GM21737 (cell line): ENCODE results near the gene BLOC1S6.

Source experiments
- ATAC-seq: cut with Tn5 transposase; IDR thresholded peaks from one replicate; pipeline ENCODE4 v1.9.1; 2021; ENCODE audit warnings: mild to moderate bottlenecking, moderate library complexity; ENCODE audit not compliant: unreplicated experiment

The BLOC1S6 gene

GRCh38 chr15:45587095-45587862, at the start of gene BLOC1S6:
BLOC1S6 (plus strand) TSS chr15:45587379; CDS start chr15:45587444, 65 bp downstream.
- ATAC-seq = peak; percentile 80

GRCh38 chr15:45539680-45540079, 47.5 kb upstream of the BLOC1S6 start:
- no peak for ATAC-seq

- ATAC-seq = no peak
These were observed 46.6 kb upstream of the BLOC1S6 start for GRCh38 chr15:45540531-45540930.

- no peak for ATAC-seq
These were observed 44.1 kb upstream of the BLOC1S6 start for GRCh38 chr15:45543051-45543450.

- ATAC-seq = no peak
These were observed 42.7 kb upstream of the BLOC1S6 start for GRCh38 chr15:45544266-45545023.

- no peak for ATAC-seq
These were observed 40.4 kb upstream of the BLOC1S6 start for GRCh38 chr15:45546789-45547188.

- no peak for ATAC-seq
These were observed 38.2 kb upstream of the BLOC1S6 start for GRCh38 chr15:45548753-45549520.

- no peak for ATAC-seq
These were observed 37.5 kb upstream of the BLOC1S6 start for GRCh38 chr15:45549541-45550220.

GRCh38 chr15:45550436-45550835, 36.7 kb upstream of the BLOC1S6 start:
- no peak for ATAC-seq

- ATAC-seq = no peak
These were observed 35.5 kb upstream of the BLOC1S6 start for GRCh38 chr15:45551676-45552075.

GRCh38 chr15:45555934-45556608, 31.1 kb upstream of the BLOC1S6 start:
- ATAC-seq = no peak

GRCh38 chr15:45572617-45573016, 14.6 kb upstream of the BLOC1S6 start:
- ATAC-seq = no peak

GRCh38 chr15:45573961-45574629, 13.1 kb upstream of the BLOC1S6 start:
- no peak for ATAC-seq

GRCh38 chr15:45581919-45582318, 5.3 kb upstream of the BLOC1S6 start:
- ATAC-seq = no peak

- no peak for ATAC-seq
These were observed 3.2 kb upstream of the BLOC1S6 start for GRCh38 chr15:45583731-45584639.

GRCh38 chr15:45585069-45585791, 1.9 kb upstream of the BLOC1S6 start:
- ATAC-seq = no peak

GRCh38 chr15:45586125-45586524, 1.1 kb upstream of the BLOC1S6 start:
- no peak for ATAC-seq

- ATAC-seq = peak; percentile 2
These were observed 531 bp upstream of the BLOC1S6 start for GRCh38 chr15:45586601-45587094.
